ENCODE data around the gene PHOSPHO2.

GRCh38 chr2:169729274-169729605, 35.0 kb downstream of the PHOSPHO2 start:
- TF ChIP-seq EZH2 (IDR thresholded peaks at IDR 0.05; ENCODE audit: low read depth, unreplicated experiment): no peak
- no peak for TF ChIP-seq CTCF (conservative IDR thresholded peaks at IDR 0.05; ENCODE audit: low read depth in 2 of 2)
- no peak for TF ChIP-seq EZH2phosphoT487 (IDR thresholded peaks at IDR 0.05; ENCODE audit: unreplicated experiment)
- TF ChIP-seq POLR2AphosphoS5 (IDR thresholded peaks at IDR 0.05; ENCODE audit: low read depth): no peak
- TF ChIP-seq REST (IDR thresholded peaks at IDR 0.05; ENCODE audit: unreplicated experiment): no peak
- TF ChIP-seq JUNB (IDR thresholded peaks at IDR 0.05; ENCODE audit: unreplicated experiment): no peak
- no peak for TF ChIP-seq CREB1 (CRISPR knock-in tag; IDR thresholded peaks at IDR 0.05; ENCODE audit: low read depth)
- no peak for TF ChIP-seq ZNF331 (CRISPR knock-in tag; IDR thresholded peaks at IDR 0.05; ENCODE audit: low read depth)
- no peak for TF ChIP-seq ZNF462 (CRISPR knock-in tag; IDR thresholded peaks at IDR 0.05)
- no peak for TF ChIP-seq NANOG (IDR thresholded peaks at IDR 0.05; ENCODE audit: borderline replicate concordance)
- TF ChIP-seq ZNF114 (CRISPR knock-in tag; IDR thresholded peaks at IDR 0.05): no peak
